Endodermal cell (in vitro differentiated cells): ENCODE measurements around the gene OR52N5. TPM values are rescaled to one million over a fixed set of nuclear protein-coding genes. Genes with fewer than 3 reads are reported as not detected.
A peak's percentile ranks its signal among the peaks of the same experiment; 100 is the strongest.

ENCODE experiments used
- DNase-seq: peaks from one replicate; pipeline ENCODE4 v3.0.0-alpha.2; 2017
- H3K27ac ChIP-seq: 2 replicates; pipeline ENCODE4 v1.5.1; 2013; ENCODE audit warnings: mild to moderate bottlenecking, low read depth, low read length, moderate library complexity
- H3K27me3 ChIP-seq: 2 replicates; pipeline ENCODE4 v1.6.1; 2013; ENCODE audit warnings: mild to moderate bottlenecking, low read length, moderate library complexity; ENCODE audit not compliant: insufficient read depth, control insufficient read depth, poor library complexity, severe bottlenecking
- H3K36me3 ChIP-seq: 2 replicates; pipeline ENCODE4 v1.7.0; 2013; ENCODE audit warnings: mild to moderate bottlenecking, low read length, moderate library complexity; ENCODE audit not compliant: control insufficient read depth, insufficient read depth
- H3K4me1 ChIP-seq: one replicate; pipeline ENCODE4 v1.7.0; 2013; ENCODE audit warnings: low read length; ENCODE audit not compliant: control insufficient read depth, insufficient read depth
- H3K4me3 ChIP-seq: 2 replicates; pipeline ENCODE4 v1.5.1; 2013; ENCODE audit warnings: mild to moderate bottlenecking, low read length, moderate library complexity
- H3K9ac ChIP-seq: 2 replicates; pipeline ENCODE4 v1.6.1; 2013; ENCODE audit warnings: mild to moderate bottlenecking, low read length, moderate library complexity; ENCODE audit not compliant: poor library complexity, severe bottlenecking; ENCODE audit errors: extremely low read depth
- H3K9me3 ChIP-seq: 2 replicates; pipeline ENCODE4 v1.6.1; 2013; ENCODE audit warnings: mild to moderate bottlenecking, low read length, moderate library complexity; ENCODE audit not compliant: control insufficient read depth
- H3K27ac Mint-ChIP-seq: 2 replicates; pipeline ENCODE4 v1.8.0; 2020; ENCODE audit warnings: mixed read lengths
- H3K27me3 Mint-ChIP-seq: 2 replicates; pipeline ENCODE4 v1.8.0; 2021; ENCODE audit warnings: mild to moderate bottlenecking, mixed read lengths; ENCODE audit not compliant: insufficient read depth
- H3K36me3 Mint-ChIP-seq: 2 replicates; pipeline ENCODE4 v1.8.0; 2020; ENCODE audit warnings: low read depth, mixed read lengths
- H3K4me1 Mint-ChIP-seq: 2 replicates; pipeline ENCODE4 v1.8.0; 2020; ENCODE audit warnings: mixed read lengths
- H3K4me3 Mint-ChIP-seq: 2 replicates; pipeline ENCODE4 v1.8.0; 2020; ENCODE audit warnings: mild to moderate bottlenecking, moderate library complexity, mixed read lengths
- H3K9me3 Mint-ChIP-seq: 2 replicates; pipeline ENCODE4 v1.8.0; 2020; ENCODE audit warnings: mild to moderate bottlenecking, mixed read lengths
- WGBS, 2 experiments: methylation state at CpG; one replicate each; pipeline versions ENCODE4 v1.1.5 to v1.1.7; 2013; ENCODE audit warnings: missing lambda C conversion rate in 2 of 2, mixed read lengths in 1 of 2; ENCODE audit not compliant: insufficient coverage in 1 of 2, insufficient read length in 1 of 2; 5-methylcytosine and 5-hydroxymethylcytosine counted together
- total RNA-seq, 2 donors: library from RNA; stranded (reverse); fragmentation: NEBNext Ultra II Directional in 1 of 2; extraction: Animal tissue kit (Norgen Biotek cat#: 25700) in 1 of 2; gene quantifications; 2 replicates in 1 of 2; 3 replicates in 1 of 2; pipeline ENCODE4 v1.2.1, GENCODE V29; 2021
- TF ChIP-seq, protein P1 (sequence below): fragments of 200-600 bp; sonication (generic); conservative IDR thresholded peaks from 2 replicates; pipeline ENCODE4 v1.5.0; 2021; ENCODE audit warnings: antibody characterized with exemption, mild to moderate bottlenecking

OR52N5 gene
- total RNA-seq, 2 donors from 2014 or later: not detected

GRCh38 chr11:5808500-5809121 lies 25.5 kb upstream of the OR52N5 start, which contains the start of gene OR52N2:
TSS of gene OR52N2 (plus strand) at chr11:5808924. CDS start at chr11:5820336, 11,412 bp downstream.
- no peak within 1 kb of the TSS for H3K27ac ChIP-seq
- no peaks in the 10 kb centered on the region for H3K36me3 ChIP-seq
- H3K36me3 Mint-ChIP-seq: no peaks in the 10 kb centered on the region
- peak within 1 kb of the TSS; percentile 69 for H3K4me3 Mint-ChIP-seq
- no peak within 1 kb of the TSS for H3K9ac ChIP-seq
- H3K27me3 ChIP-seq: no peaks in the 10 kb centered on the region
- H3K9me3 ChIP-seq: peaks cover 9% of the 10 kb centered on the region
- peak; percentile 90 for DNase-seq
- H3K4me1 ChIP-seq: no peaks in the 10 kb centered on the region
- H3K27ac Mint-ChIP-seq: peak within 1 kb of the TSS; percentile 76
- peaks cover 7% of the 10 kb centered on the region for H3K4me1 Mint-ChIP-seq
- peaks cover 10% of the 10 kb centered on the region for H3K27me3 Mint-ChIP-seq
- no peak within 1 kb of the TSS for H3K4me3 ChIP-seq
- TF ChIP-seq, protein P1, sequence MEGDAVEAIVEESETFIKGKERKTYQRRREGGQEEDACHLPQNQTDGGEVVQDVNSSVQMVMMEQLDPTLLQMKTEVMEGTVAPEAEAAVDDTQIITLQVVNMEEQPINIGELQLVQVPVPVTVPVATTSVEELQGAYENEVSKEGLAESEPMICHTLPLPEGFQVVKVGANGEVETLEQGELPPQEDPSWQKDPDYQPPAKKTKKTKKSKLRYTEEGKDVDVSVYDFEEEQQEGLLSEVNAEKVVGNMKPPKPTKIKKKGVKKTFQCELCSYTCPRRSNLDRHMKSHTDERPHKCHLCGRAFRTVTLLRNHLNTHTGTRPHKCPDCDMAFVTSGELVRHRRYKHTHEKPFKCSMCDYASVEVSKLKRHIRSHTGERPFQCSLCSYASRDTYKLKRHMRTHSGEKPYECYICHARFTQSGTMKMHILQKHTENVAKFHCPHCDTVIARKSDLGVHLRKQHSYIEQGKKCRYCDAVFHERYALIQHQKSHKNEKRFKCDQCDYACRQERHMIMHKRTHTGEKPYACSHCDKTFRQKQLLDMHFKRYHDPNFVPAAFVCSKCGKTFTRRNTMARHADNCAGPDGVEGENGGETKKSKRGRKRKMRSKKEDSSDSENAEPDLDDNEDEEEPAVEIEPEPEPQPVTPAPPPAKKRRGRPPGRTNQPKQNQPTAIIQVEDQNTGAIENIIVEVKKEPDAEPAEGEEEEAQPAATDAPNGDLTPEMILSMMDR: peak; percentile 98
- peaks cover 4% of the 10 kb centered on the region for H3K9me3 Mint-ChIP-seq
- WGBS, 2 experiments: 67 to 79% methylated on average over 11 to 24 of the region's 24 CpGs

- Mint-ChIP-seq H3K4me3 (no peak overlapping the region), H3K9me3 (peaks cover 7% of the 10 kb centered on the region), H3K36me3 (no peaks in the 10 kb centered on the region), H3K4me1 (peaks cover 7% of the 10 kb centered on the region), H3K27ac (no peak overlapping the region), H3K27me3 (peaks cover 10% of the 10 kb centered on the region)
- no peaks in the 10 kb centered on the region for H3K27me3 ChIP-seq
- H3K27ac ChIP-seq: no peak overlapping the region
- H3K4me3 ChIP-seq: no peak overlapping the region
- WGBS, 2 experiments: 76 to 78% methylated on average over 8 to 10 of the region's 10 CpGs
- H3K36me3 ChIP-seq: no peaks in the 10 kb centered on the region
- no peaks in the 10 kb centered on the region for H3K4me1 ChIP-seq
- no peak overlapping the region for H3K9ac ChIP-seq
- DNase-seq: peak; percentile 77
- TF ChIP-seq, protein P1: peak; percentile 47
- H3K9me3 ChIP-seq: peaks cover 11% of the 10 kb centered on the region
Observed at GRCh38 chr11:5807580-5807979, 24.4 kb upstream of the OR52N5 start.

DNA sequence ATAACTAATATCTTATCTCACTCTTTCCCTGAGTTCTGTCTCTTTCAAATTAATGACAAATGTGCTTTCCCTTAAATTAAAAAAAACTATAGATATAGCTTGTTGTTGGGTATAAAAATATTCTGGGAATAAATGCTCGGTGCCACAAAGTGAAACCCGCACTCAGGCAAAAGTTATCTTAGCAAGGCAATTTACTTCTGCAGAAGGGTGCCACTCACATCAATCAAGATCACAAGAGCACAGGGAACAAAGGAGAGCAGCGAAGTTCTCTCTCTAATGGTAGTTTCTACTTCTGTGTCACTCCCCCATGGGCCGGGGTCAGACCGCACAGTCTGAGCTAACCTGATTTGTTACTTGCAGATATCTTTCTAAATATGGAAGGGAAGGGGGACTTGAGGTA lies 20.8 kb upstream of the OR52N5 start:
- H3K4me3 ChIP-seq: no peak overlapping the region
- H3K9ac ChIP-seq: no peak overlapping the region
- no peaks in the 10 kb centered on the region for H3K36me3 ChIP-seq
- H3K9me3 ChIP-seq: peaks cover 11% of the 10 kb centered on the region
- Mint-ChIP-seq H3K27ac (no peak overlapping the region), H3K27me3 (peaks cover 5% of the 10 kb centered on the region), H3K9me3 (peaks cover 7% of the 10 kb centered on the region), H3K4me1 (peaks cover 5% of the 10 kb centered on the region), H3K4me3 (no peak overlapping the region), H3K36me3 (no peaks in the 10 kb centered on the region)
- no peak overlapping the region for H3K27ac ChIP-seq
- H3K4me1 ChIP-seq: no peaks in the 10 kb centered on the region
- no peak for DNase-seq
- 0 to 76% methylated on average over 1 to 5 of the region's 5 CpGs for WGBS, 2 experiments
- H3K27me3 ChIP-seq: no peaks in the 10 kb centered on the region
- TF ChIP-seq, protein P1: no peak
